Endothelial cell of umbilical vein (primary cell): ENCODE measurements around the gene SORCS2. TPM values are rescaled to one million over a fixed set of nuclear protein-coding genes. Genes with fewer than 3 reads are reported as not detected.

Experiments
- BruUV-seq: library from RNA; stranded (reverse); fragments of 400-500 nt; replicated peaks from 2 replicates; lab custom pipeline; 2021; lab: Mats Ljungman, UMichigan
- CTCF ChIA-PET: fragments of 300-600, 350-600 bp; sonication (Branson Sonifier 250); formaldehyde crosslinking; loops from one replicate; lab custom pipeline; 2021; ENCODE audit warnings: antibody characterized with exemption, inconsistent platforms; lab: Charles Lee
- POLR2A ChIA-PET: fragments of 300-600, 350-600 bp; sonication (Branson Sonifier 250); formaldehyde crosslinking; loops from one replicate; lab custom pipeline; 2021; ENCODE audit warnings: antibody characterized with exemption, inconsistent platforms; lab: Charles Lee
- DNase-seq: peaks from one replicate; pipeline ENCODE4 v3.0.0-alpha.2; 2011; ENCODE audit warnings: low read depth, low spot score
- FAIRE-seq: peaks from 2 replicates; lab custom pipeline; 2011; peaks lifted over from hg19 to GRCh38; lab: Jason Lieb, UNC
- H2AFZ ChIP-seq: 2 replicates; pipeline ENCODE4 v1.6.0; 2012; ENCODE audit warnings: low read depth, low read length, control low read depth, inconsistent platforms
- H3K27ac ChIP-seq: 2 replicates; pipeline ENCODE4 v1.5.1; 2011; ENCODE audit warnings: low read depth, mild to moderate bottlenecking, control low read depth, low read length, moderate library complexity; ENCODE audit not compliant: insufficient read depth
- H3K27me3 ChIP-seq, 2 experiments: 2 replicates each; pipeline versions ENCODE4 v1.6.0 to v1.6.1; 2011; ENCODE audit warnings: low read length in 2 of 2, mixed read lengths in 1 of 2; ENCODE audit not compliant: control insufficient read depth in 2 of 2, insufficient read depth in 2 of 2
- H3K36me3 ChIP-seq, 2 experiments: 2 replicates in 1 of 2; 3 replicates in 1 of 2; pipeline ENCODE4 v1.5.1; 2011; ENCODE audit warnings: low read length in 2 of 2, mild to moderate bottlenecking in 1 of 2, moderate library complexity in 1 of 2; ENCODE audit not compliant: control insufficient read depth in 2 of 2, insufficient read depth in 2 of 2; ENCODE audit errors: extremely low read depth in 1 of 2
- H3K4me1 ChIP-seq: 3 replicates; pipeline ENCODE4 v1.5.1; 2011; ENCODE audit warnings: mild to moderate bottlenecking, low read length; ENCODE audit not compliant: control insufficient read depth, insufficient read depth; ENCODE audit errors: extremely low read depth
- H3K4me2 ChIP-seq: 2 replicates; pipeline ENCODE4 v1.6.1; 2011; ENCODE audit warnings: low read length, control low read depth, mixed read lengths; ENCODE audit not compliant: insufficient read depth
- H3K4me3 ChIP-seq, 3 experiments: fragments of 200-600 bp in 1 of 3; sonication (generic), shearing (Covaris generic) in 1 of 3; replicated peaks in 1 of 3; 2 replicates each; pipeline ENCODE4 v1.5.1; 2011 to 2016; ENCODE audit warnings: control low read depth in 3 of 3, low read length in 3 of 3, mild to moderate bottlenecking in 2 of 3, inconsistent platforms in 1 of 3, low read depth in 1 of 3, moderate library complexity in 1 of 3; ENCODE audit not compliant: insufficient read depth in 1 of 3
- H3K79me2 ChIP-seq: 2 replicates; pipeline ENCODE4 v1.6.0; 2012; ENCODE audit warnings: low read length, inconsistent platforms; ENCODE audit not compliant: control insufficient read depth, insufficient read depth
- H3K9ac ChIP-seq: replicated peaks from 2 replicates; pipeline ENCODE3; 2011; ENCODE audit warnings: low read length, control low read depth; ENCODE audit not compliant: insufficient read depth; ENCODE audit errors: extremely low read depth
- H3K9me1 ChIP-seq: replicated peaks from 3 replicates; pipeline ENCODE4 v1.6.0; 2011; ENCODE audit warnings: mild to moderate bottlenecking, low read length; ENCODE audit not compliant: control insufficient read depth, insufficient read depth; ENCODE audit errors: extremely low read depth
- H3K9me3 ChIP-seq: replicated peaks from 2 replicates; pipeline ENCODE4 v1.5.1; 2012; ENCODE audit warnings: low read length, inconsistent platforms; ENCODE audit not compliant: control insufficient read depth, insufficient read depth
- H4K20me1 ChIP-seq: replicated peaks from 2 replicates; pipeline ENCODE3; 2011; ENCODE audit warnings: mild to moderate bottlenecking, low read length; ENCODE audit not compliant: control insufficient read depth, insufficient read depth; ENCODE audit errors: extremely low read depth
- CTCF ChIP-seq, 2 donors: IDR thresholded peaks; 1 replicate in 1 of 2; 2 replicates in 1 of 2; pipeline ENCODE4 v1.5.1; 2011; ENCODE audit warnings: low read length in 2 of 2, mild to moderate bottlenecking in 2 of 2, moderate library complexity in 2 of 2, control low read depth in 1 of 2, inconsistent platforms in 1 of 2, low read depth in 1 of 2; ENCODE audit not compliant: insufficient read depth in 1 of 2; ENCODE audit errors: extremely low read depth in 1 of 2
- EZH2 ChIP-seq: IDR thresholded peaks from 2 replicates; pipeline ENCODE4 v1.6.1; 2012; ENCODE audit warnings: borderline replicate concordance, low read depth, mild to moderate bottlenecking, moderate library complexity, low read length, inconsistent platforms; ENCODE audit not compliant: severe bottlenecking
- FOS ChIP-seq: IDR thresholded peaks from 2 replicates; pipeline ENCODE4 v1.6.1; 2011; ENCODE audit warnings: mild to moderate bottlenecking, low read length, moderate library complexity, borderline replicate concordance; ENCODE audit not compliant: insufficient read depth
- GATA2 ChIP-seq: IDR thresholded peaks from 2 replicates; pipeline ENCODE4 v1.7.0; 2011; ENCODE audit warnings: low read depth, mild to moderate bottlenecking, moderate library complexity, mixed read lengths, low read length; ENCODE audit not compliant: insufficient read length, insufficient read depth
- JUN ChIP-seq: IDR thresholded peaks from 2 replicates; pipeline ENCODE4 v1.6.1; 2011; ENCODE audit warnings: borderline replicate concordance, low read depth; ENCODE audit not compliant: insufficient read length, insufficient read depth
- MAX ChIP-seq: IDR thresholded peaks from 2 replicates; pipeline ENCODE4 v1.6.1; 2011; ENCODE audit not compliant: insufficient read depth, insufficient read length
- MYC ChIP-seq: IDR thresholded peaks from one replicate; pipeline ENCODE4 v1.6.1; 2011; ENCODE audit warnings: mild to moderate bottlenecking, low read depth, low read length
- POLR2A ChIP-seq: IDR thresholded peaks from 2 replicates; pipeline ENCODE4 v1.6.1; 2012; ENCODE audit warnings: low read depth, mild to moderate bottlenecking, control low read depth, low read length
- POLR2AphosphoS5 ChIP-seq: IDR thresholded peaks from 2 replicates; pipeline ENCODE4 v1.6.1; 2012; ENCODE audit warnings: low read depth, mild to moderate bottlenecking, control low read depth, low read length, moderate library complexity; ENCODE audit not compliant: insufficient read depth
- dilution Hi-C: fragments of 300-500 bp; cut with MboI; formaldehyde crosslinking; loops from one replicate; pipeline ENCODE4 v1.15.0; 2019; ENCODE audit warnings: low sequenced_read_pairs; ENCODE audit not compliant: extremely low pct_ligation_motif_present
- intact Hi-C: fragments of 100-400 bp; cut with micrococcal nuclease; formaldehyde crosslinking; loops from one replicate; pipeline ENCODE4 v1.10.0; 2022
- polyA plus RNA-seq, 4 experiments: library from polyadenylated mRNA; depleted of rRNA in 3 of 4; stranded (reverse) in 3 of 4; unstranded in 1 of 4; fragments of >200 nt; gene quantifications; 2 replicates each; pipeline versions ENCODE4 v1.2.1 to v1.2.3, GENCODE V29; 2011 to 2012; ENCODE audit warnings: missing spikeins in 1 of 4
- total RNA-seq: library from RNA; stranded (reverse); gene quantifications from 2 replicates; pipeline ENCODE4 v1.2.3, GENCODE V29; 2021

SORCS2 gene
- total and polyA plus RNA-seq, 2 donors (not counting 3 experiments of a cell fraction or from before 2014, with no cell fraction given), result not detected

GRCh38 chr4:7260569-7260968 is 68.2 kb downstream of the SORCS2 start:
- FAIRE-seq, result no peak
- POLR2A ChIA-PET, result no interaction called here
- Histone ChIP-seq H3K4me3 (no peak overlapping the region), H3K9me3 (no peaks in the 10 kb centered on the region), H2AFZ (no peak overlapping the region), H3K4me2 (no peak overlapping the region), H3K36me3 (no peaks in the 10 kb centered on the region), H3K79me2 (no peaks in the 10 kb centered on the region), H3K4me1 (no peaks in the 10 kb centered on the region), H3K9ac (no peak overlapping the region), H3K27me3 (no peaks in the 10 kb centered on the region), H4K20me1 (no peaks in the 10 kb centered on the region), H3K9me1 (no peaks in the 10 kb centered on the region), H3K27ac (no peak overlapping the region)
- TF ChIP-seq GATA2 (no peak), JUN (no peak), MAX (no peak), POLR2AphosphoS5 (no peak), CTCF (IDR thresholded peaks at IDR 0.05; ENCODE audit: extremely low read depth in 1 of 2, insufficient read depth in 1 of 2, low read depth in 1 of 2, low read length in 2 of 2) (no peak), POLR2A (no peak), MYC (no peak), EZH2 (no peak), FOS (no peak)
- dilution Hi-C loops, result no loop called here
- CTCF ChIA-PET, result no interaction called here
- intact Hi-C loops, result no loop called here
- no peak for DNase-seq
- no TSS peak for BruUV-seq
